A549 (cell line): Measurements from ENCODE around the gene CADM1. TPM values are rescaled to one million over a fixed set of nuclear protein-coding genes. Genes with fewer than 3 reads are reported as not detected.

Experiments
- ATAC-seq, 2 experiments: fragments of 200-7000 bp in 1 of 2; fragments of >200 bp in 1 of 2; cut with Nextera tagmentation in 1 of 2; cut with Tn5 transposase in 1 of 2; 3 replicates each; pipeline versions ENCODE4 v1.8.0 to v1.9.1; 2018 to 2020; ENCODE audit warnings: mild to moderate bottlenecking in 1 of 2, moderate library complexity in 1 of 2
- CTCF ChIA-PET: fragments of 300-600 bp; sonication (Branson Sonifier 250); formaldehyde crosslinking; extraction: SDS; loops from one replicate; lab custom pipeline; 2021; ENCODE audit warnings: antibody characterized with exemption, inconsistent platforms; lab: Yijun Ruan, JAX
- POLR2A ChIA-PET: fragments of 350-600 bp; formaldehyde crosslinking; extraction: SDS; loops from one replicate; lab custom pipeline; 2021; ENCODE audit warnings: antibody characterized with exemption, inconsistent platforms; lab: Yijun Ruan, JAX
- DNase-seq, 2 experiments: peaks; one replicate each; pipeline versions ENCODE4 v3.0.0 to v3.0.0-alpha.2; 2011 to 2016; ENCODE audit warnings: low read depth in 1 of 2, low spot score in 1 of 2
- FAIRE-seq: peaks from 2 replicates; lab custom pipeline; 2011; peaks lifted over from hg19 to GRCh38; lab: Jason Lieb, UNC
- H3K27ac ChIP-seq, 2 experiments: fragments of >200 bp; sonication (Bioruptor Twin); formaldehyde crosslinking; 3 replicates each; pipeline ENCODE4 v1.5.1; 2016 to 2017
- H3K4me1 ChIP-seq: fragments of >200 bp; sonication (Bioruptor Twin); formaldehyde crosslinking; 3 replicates; pipeline ENCODE4 v1.6.1; 2016
- H3K4me2 ChIP-seq: fragments of >200 bp; sonication (Bioruptor Twin); formaldehyde crosslinking; 3 replicates; pipeline ENCODE4 v1.6.1; 2016
- H3K4me3 ChIP-seq: fragments of >200 bp; sonication (Bioruptor Twin); formaldehyde crosslinking; 3 replicates; pipeline ENCODE4 v1.5.1; 2016
- H3K9me3 ChIP-seq: fragments of >200 bp; sonication (Bioruptor Twin); formaldehyde crosslinking; 3 replicates; pipeline ENCODE4 v1.6.1; 2016
- ATOH8 ChIP-seq: fragments of 250-450 bp; sonication (Bioruptor Pico); IDR thresholded peaks from 2 replicates; pipeline ENCODE4 v1.5.0; 2020; ENCODE audit warnings: low read depth, mild to moderate bottlenecking, moderate library complexity
- BCL3 ChIP-seq: fragments of >200 bp; sonication (Bioruptor Twin); formaldehyde crosslinking; IDR thresholded peaks from 3 replicates; pipeline ENCODE4 v1.6.1; 2016
- CBX2 ChIP-seq: fragments of 200-600 bp; sonication (generic); IDR thresholded peaks from 2 replicates; pipeline ENCODE4 v1.6.1; 2016; ENCODE audit warnings: low read depth, mild to moderate bottlenecking, borderline replicate concordance
- CEBPB ChIP-seq, 2 experiments: fragments of >200 bp in 1 of 2; sonication (Bioruptor Twin) in 1 of 2; formaldehyde crosslinking in 1 of 2; IDR thresholded peaks; 2 replicates each; pipeline ENCODE4 v1.6.1; 2012 to 2016
- CHD2 ChIP-seq: fragments of 150-350 bp; IDR thresholded peaks from 2 replicates; pipeline ENCODE4 v1.6.1; 2014; ENCODE audit warnings: low read length; ENCODE audit not compliant: partially characterized antibody
- CHD4 ChIP-seq: fragments of 200-600 bp; sonication (generic); IDR thresholded peaks from 2 replicates; pipeline ENCODE4 v1.6.1; 2016; ENCODE audit warnings: antibody characterized with exemption, mild to moderate bottlenecking, borderline replicate concordance
- CTCF ChIP-seq: fragments of >200 bp; sonication (Bioruptor Twin); formaldehyde crosslinking; IDR thresholded peaks from 3 replicates; pipeline ENCODE4 v1.5.1; 2016
- EHF ChIP-seq: fragments of 250-450 bp; sonication (Bioruptor Pico); IDR thresholded peaks from 2 replicates; pipeline ENCODE4 v1.5.0; 2020; ENCODE audit warnings: mild to moderate bottlenecking
- ELK1 ChIP-seq: fragments of 150-350 bp; IDR thresholded peaks from 2 replicates; pipeline ENCODE4 v1.6.1; 2014; ENCODE audit warnings: low read depth, mild to moderate bottlenecking, low read length
- ESRRA ChIP-seq: fragments of 150-350 bp; IDR thresholded peaks from 2 replicates; pipeline ENCODE4 v1.6.1; 2014; ENCODE audit warnings: mild to moderate bottlenecking, low read length, borderline replicate concordance
- FOXS1 ChIP-seq: fragments of 250-450 bp; sonication (Bioruptor Pico); IDR thresholded peaks from 2 replicates; pipeline ENCODE4 v1.5.0; 2020; ENCODE audit warnings: mild to moderate bottlenecking, moderate library complexity
- HOXA7 ChIP-seq: fragments of 250-450 bp; sonication (Bioruptor Pico); IDR thresholded peaks from 2 replicates; pipeline ENCODE4 v1.5.0; 2020; ENCODE audit warnings: mild to moderate bottlenecking, moderate library complexity
- HOXB13 ChIP-seq: fragments of 250-450 bp; sonication (Bioruptor Pico); IDR thresholded peaks from 2 replicates; pipeline ENCODE4 v1.5.0; 2020; ENCODE audit warnings: low read depth, mild to moderate bottlenecking, moderate library complexity
- HOXB5 ChIP-seq: fragments of 250-450 bp; sonication (Bioruptor Pico); IDR thresholded peaks from 2 replicates; pipeline ENCODE4 v1.5.0; 2020; ENCODE audit warnings: mild to moderate bottlenecking, moderate library complexity
- KDM1A ChIP-seq: fragments of 200-600 bp; sonication (generic); IDR thresholded peaks from 2 replicates; pipeline ENCODE4 v1.6.1; 2016; ENCODE audit warnings: low read depth, mild to moderate bottlenecking
- MAFK ChIP-seq: fragments of 450-650 bp; IDR thresholded peaks from 2 replicates; pipeline ENCODE4 v1.6.1; 2014; ENCODE audit not compliant: partially characterized antibody
- MAX ChIP-seq: IDR thresholded peaks from 2 replicates; pipeline ENCODE4 v1.6.1; 2012
- MYC ChIP-seq: IDR thresholded peaks from 2 replicates; pipeline ENCODE4 v1.6.1; 2012; ENCODE audit warnings: mild to moderate bottlenecking, inconsistent platforms, low read length, improper control_type of control experiment, borderline replicate concordance
- POLR2A ChIP-seq: IDR thresholded peaks from 2 replicates; pipeline ENCODE4 v1.6.1; 2012; ENCODE audit warnings: mild to moderate bottlenecking, low read length
- RAD21 ChIP-seq, 2 experiments: fragments of >200 bp in 1 of 2; sonication (Bioruptor Twin) in 1 of 2; formaldehyde crosslinking in 1 of 2; IDR thresholded peaks in 1 of 2; conservative IDR thresholded peaks in 1 of 2; 2 replicates in 1 of 2; 3 replicates in 1 of 2; pipeline ENCODE4 v1.6.1; 2012 to 2018; ENCODE audit warnings: inconsistent platforms in 1 of 2
- RCOR1 ChIP-seq: fragments of 150-350 bp; IDR thresholded peaks from 2 replicates; pipeline ENCODE4 v1.6.1; 2014; ENCODE audit warnings: antibody characterized with exemption, low read length, low read depth
- REST ChIP-seq: fragments of 200-600 bp; sonication (generic); IDR thresholded peaks from 2 replicates; pipeline ENCODE4 v1.6.1; 2016; ENCODE audit warnings: antibody characterized with exemption, mild to moderate bottlenecking, moderate library complexity
- RNF2 ChIP-seq: fragments of 200-600 bp; sonication (generic); IDR thresholded peaks from 2 replicates; pipeline ENCODE4 v1.6.1; 2016; ENCODE audit warnings: low read depth, mild to moderate bottlenecking, antibody characterized with exemption, moderate library complexity, borderline replicate concordance
- SMC3 ChIP-seq: fragments of >200 bp; sonication (Bioruptor Twin); formaldehyde crosslinking; IDR thresholded peaks from 3 replicates; pipeline ENCODE4 v1.6.1; 2018; ENCODE audit warnings: inconsistent platforms
- WGBS: methylation state at CpG from one replicate; pipeline ENCODE4 v1.1.6; 2017; ENCODE audit errors: missing lambda C conversion rate; 5-methylcytosine and 5-hydroxymethylcytosine counted together
- polyA plus RNA-seq, 4 experiments: library from polyadenylated mRNA; depleted of rRNA in 3 of 4; stranded (reverse); fragments of >200 nt; fragmentation: RNase III in 1 of 4; extraction: RNeasy Plus Mini Kit Qiagen cat#74134 plus additional on column Dnase treatment in 1 of 4; gene quantifications; 2 replicates in 3 of 4; 3 replicates in 1 of 4; pipeline ENCODE4 v1.2.3, GENCODE V29; 2011 to 2017

Gene CADM1
- polyA plus RNA-seq, 2 of the 4 experiments (the other 2 are of a cell fraction), result 33.4 to 36.7 TPM

GRCh38 chr11:115391160-115391559, 113.1 kb downstream of the CADM1 start:
- no peak for FAIRE-seq

GRCh38 chr11:115390441-115390840, 113.8 kb downstream of the CADM1 start:
- H3K4me2 ChIP-seq, result no peak overlapping the region
- ATAC-seq, result no peak
- WGBS, result 84% methylated on average over 1 of the region's 1 CpG
- no peak for DNase-seq
- POLR2A ChIA-PET, result no interaction called here
- no peak overlapping the region for H3K4me3 ChIP-seq
- H3K27ac ChIP-seq, result no peak overlapping the region
- TF ChIP-seq MYC (no peak), ATOH8 (CRISPR knock-in tag) (no peak), POLR2A (no peak), RAD21 (conservative IDR thresholded peaks at IDR 0.05 in 1 of 2, IDR thresholded peaks at IDR 0.05 in 1 of 2) (no peak), ESRRA (no peak), HOXB13 (no peak), RCOR1 (no peak), FOXS1 (CRISPR knock-in tag) (no peak), BCL3 (no peak)
- CTCF ChIA-PET, result interaction anchor here (1.8 kb wide), 1 partner anchor 12 kb away, joined by 8 read pairs; no protein-coding TSS in a partner anchor
- FAIRE-seq, result no peak
- H3K9me3 ChIP-seq, result no peaks in the 10 kb centered on the region
- H3K4me1 ChIP-seq, result 0 out of 3 replicates have a peak, but pooled peaks cover 7% of the 10 kb centered on the region

More at GRCh38 chr11:115391160-115391559, 113.1 kb downstream of the CADM1 start:
- H3K4me3 ChIP-seq, result no peak overlapping the region
- no peak overlapping the region for H3K27ac ChIP-seq
- no peaks in the 10 kb centered on the region for H3K9me3 ChIP-seq
- ChIA-PET CTCF (interaction anchor here (1.8 kb wide), 1 partner anchor 12 kb away, joined by 8 read pairs; no protein-coding TSS in a partner anchor), POLR2A (no interaction called here)
- WGBS, result 52% methylated on average over 3 of the region's 3 CpGs
- H3K4me2 ChIP-seq, result no peak overlapping the region
- TF ChIP-seq CBX2 (no peak), HOXB13 (no peak), EHF (no peak), CHD4 (no peak), REST (no peak), RNF2 (no peak), MAX (no peak), ESRRA (no peak), SMC3 (no peak)
- 0 out of 3 replicates have a peak, but pooled peaks cover 4% of the 10 kb centered on the region for H3K4me1 ChIP-seq
- no peak for ATAC-seq
- DNase-seq, result no peak

- ChIA-PET CTCF (no interaction called here), POLR2A (no interaction called here)
- 83% methylated on average over 3 of the region's 3 CpGs for WGBS
- Histone ChIP-seq H3K4me1 (peaks cover 12% of the 10 kb centered on the region), H3K27ac (no peak overlapping the region), H3K4me2 (no peak overlapping the region), H3K4me3 (no peak overlapping the region), H3K9me3 (no peaks in the 10 kb centered on the region)
- ATAC-seq (no peak), DNase-seq (no peak), FAIRE-seq (no peak)
- TF ChIP-seq SMC3 (no peak), HOXB5 (CRISPR knock-in tag) (no peak), CEBPB (IDR thresholded peaks at IDR 0.05) (no peak), RCOR1 (no peak), ELK1 (no peak), CHD2 (no peak), CTCF (no peak), MAFK (no peak), CBX2 (no peak), HOXA7 (CRISPR knock-in tag) (no peak), KDM1A (no peak)
Measured at GRCh38 chr11:115389790-115390189, 114.4 kb downstream of the CADM1 start.
